Measurements from ENCODE around the gene PPCDC.

GRCh38 chr15:75016431-75016830 is 7.0 kb upstream of the PPCDC start:
- TF ChIP-seq FOXM1 (IDR thresholded peaks at IDR 0.05; ENCODE audit: borderline replicate concordance, low read depth): no peak
- TF ChIP-seq TAF1 (IDR thresholded peaks at IDR 0.05; ENCODE audit: low read depth): no peak
- TF ChIP-seq, protein P1, sequence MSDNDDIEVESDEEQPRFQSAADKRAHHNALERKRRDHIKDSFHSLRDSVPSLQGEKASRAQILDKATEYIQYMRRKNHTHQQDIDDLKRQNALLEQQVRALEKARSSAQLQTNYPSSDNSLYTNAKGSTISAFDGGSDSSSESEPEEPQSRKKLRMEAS (IDR thresholded peaks at IDR 0.05): no peak
- TF ChIP-seq YY1 (IDR thresholded peaks at IDR 0.05; ENCODE audit: low read depth): no peak

All from Ishikawa (cell line).